NCI-H524 (cell line): Measurements from ENCODE around the gene POLD2.

Source experiments
- DNase-seq, 2 experiments: peaks; one replicate each; lab custom pipeline; 2025; lab: John Stamatoyannopoulos, UW

POLD2 gene

GRCh38 chr7:44102846-44103565 lies 20.3 kb downstream of the POLD2 start:
- DNase-seq: no peak

- no peak for DNase-seq
These were observed 21.1 kb downstream of the POLD2 start for GRCh38 chr7:44101966-44102845.

- no peak for DNase-seq
These were observed 21.9 kb downstream of the POLD2 start for GRCh38 chr7:44101303-44101965.

- no peak for DNase-seq
These were observed 22.7 kb downstream of the POLD2 start for GRCh38 chr7:44100458-44101302.

- DNase-seq: no peak
These were observed 23.7 kb downstream of the POLD2 start for GRCh38 chr7:44099669-44100068.

GRCh38 chr7:44098092-44099068 lies 25.0 kb downstream of the POLD2 start:
- no peak for DNase-seq

GRCh38 chr7:44097064-44097932 lies 26.1 kb downstream of the POLD2 start:
- DNase-seq: no peak

- no peak for DNase-seq
These were observed 26.9 kb downstream of the POLD2 start for GRCh38 chr7:44096326-44096881.

- DNase-seq: no peak
These were observed 27.6 kb downstream of the POLD2 start for GRCh38 chr7:44095781-44096180.

- no peak for DNase-seq
These were observed 28.3 kb downstream of the POLD2 start for GRCh38 chr7:44094883-44095592.

- no peak for DNase-seq
These were observed 29.0 kb downstream of the POLD2 start for GRCh38 chr7:44094365-44094764.

GRCh38 chr7:44093102-44093641 lies 30.2 kb downstream of the POLD2 start:
- no peak for DNase-seq

- no peak for DNase-seq
These were observed 35.2 kb downstream of the POLD2 start for GRCh38 chr7:44087911-44088838.

GRCh38 chr7:44086627-44087026 lies 36.7 kb downstream of the POLD2 start:
- no peak for DNase-seq

- DNase-seq: no peak
These were observed 37.8 kb downstream of the POLD2 start for GRCh38 chr7:44085546-44085945.

GRCh38 chr7:44084701-44085100 lies 38.6 kb downstream of the POLD2 start:
- no peak for DNase-seq

- no peak for DNase-seq
These were observed 39.6 kb downstream of the POLD2 start for GRCh38 chr7:44083796-44084195.
